ENCODE measurements around the gene PSMA2. TPM values are rescaled to one million over a fixed set of nuclear protein-coding genes. Genes with fewer than 3 reads are reported as not detected.

The PSMA2 gene
- total RNA-seq, 1 experiment from 2014 or later = 159 TPM

DNA sequence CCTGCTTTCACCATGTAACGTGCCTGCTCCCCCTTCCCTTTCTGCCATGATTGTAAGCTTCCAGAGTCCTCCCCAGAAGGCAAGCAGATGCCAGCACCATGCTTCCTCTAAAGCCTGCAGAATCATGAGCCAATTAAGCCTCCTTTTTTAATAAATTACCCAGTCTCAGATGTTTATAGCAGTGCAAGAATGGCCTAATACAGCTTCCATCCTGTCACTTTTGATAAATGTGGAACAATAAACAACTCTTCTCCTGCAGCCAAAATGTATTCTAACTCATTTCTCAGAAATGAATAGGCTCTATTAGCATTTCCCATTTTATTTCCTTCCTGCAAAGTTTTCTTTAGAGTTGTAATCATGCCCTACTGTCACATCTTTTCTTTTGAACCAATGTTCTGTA, 63.5 kb downstream of the PSMA2 start:
- ChIA-PET CTCF (no interaction called here), POLR2A (no interaction called here)
- Histone ChIP-seq H3K27me3 (replicated peaks; ENCODE audit: control insufficient read depth, insufficient read depth, low read length) (no peaks in the 10 kb centered on the region), H3K4me3 (ENCODE audit: low read depth, low read length) (no peak overlapping the region), H3K4me1 (no peaks in the 10 kb centered on the region), H3K36me3 (ENCODE audit: control insufficient read depth, insufficient read depth, low read length) (no peaks in the 10 kb centered on the region), H3K9me3 (no peaks in the 10 kb centered on the region)
- TF ChIP-seq, protein P1, sequence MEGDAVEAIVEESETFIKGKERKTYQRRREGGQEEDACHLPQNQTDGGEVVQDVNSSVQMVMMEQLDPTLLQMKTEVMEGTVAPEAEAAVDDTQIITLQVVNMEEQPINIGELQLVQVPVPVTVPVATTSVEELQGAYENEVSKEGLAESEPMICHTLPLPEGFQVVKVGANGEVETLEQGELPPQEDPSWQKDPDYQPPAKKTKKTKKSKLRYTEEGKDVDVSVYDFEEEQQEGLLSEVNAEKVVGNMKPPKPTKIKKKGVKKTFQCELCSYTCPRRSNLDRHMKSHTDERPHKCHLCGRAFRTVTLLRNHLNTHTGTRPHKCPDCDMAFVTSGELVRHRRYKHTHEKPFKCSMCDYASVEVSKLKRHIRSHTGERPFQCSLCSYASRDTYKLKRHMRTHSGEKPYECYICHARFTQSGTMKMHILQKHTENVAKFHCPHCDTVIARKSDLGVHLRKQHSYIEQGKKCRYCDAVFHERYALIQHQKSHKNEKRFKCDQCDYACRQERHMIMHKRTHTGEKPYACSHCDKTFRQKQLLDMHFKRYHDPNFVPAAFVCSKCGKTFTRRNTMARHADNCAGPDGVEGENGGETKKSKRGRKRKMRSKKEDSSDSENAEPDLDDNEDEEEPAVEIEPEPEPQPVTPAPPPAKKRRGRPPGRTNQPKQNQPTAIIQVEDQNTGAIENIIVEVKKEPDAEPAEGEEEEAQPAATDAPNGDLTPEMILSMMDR (IDR thresholded peaks at IDR 0.05; ENCODE audit: insufficient read depth in 1 of 2, low read depth in 1 of 2, low read length in 1 of 2, severe bottlenecking in 1 of 2, unreplicated experiment in 1 of 2) = no peak
- no TSS peak for BruUV-seq (replicated peaks)
- no peak overlapping the region for H3K27ac Mint-ChIP-seq (ENCODE audit: unreplicated experiment)
- H3K36me3 Mint-ChIP-seq (ENCODE audit: insufficient read depth, unreplicated experiment) = no peaks in the 10 kb centered on the region
- no peak overlapping the region for H3K4me3 Mint-ChIP-seq (ENCODE audit: unreplicated experiment)
- DNase-seq = no peak
- peaks cover 5% of the 10 kb centered on the region for H3K27me3 Mint-ChIP-seq (ENCODE audit: insufficient read depth, unreplicated experiment)
- peaks cover 10% of the 10 kb centered on the region for H3K9me3 Mint-ChIP-seq (ENCODE audit: unreplicated experiment)
- H3K4me1 Mint-ChIP-seq (ENCODE audit: low read depth, unreplicated experiment) = no peaks in the 10 kb centered on the region
- intact Hi-C loops (cut with micrococcal nuclease; ENCODE audit: unreplicated experiment) = no loop called here

Other genes with a start within 250 kb of the PSMA2 start
- gene C7orf25, start 20.1 kb downstream of the PSMA2 start, total RNA-seq (2022) = 2.7 and 3.2 TPM in 2 replicates
- gene MRPL32, start 202 bp upstream of the PSMA2 start, total RNA-seq (2022) = 61.6 and 63.6 TPM in 2 replicates
- 1.7 and 1.8 TPM in 2 replicates for gene HECW1, start 180.5 kb upstream of the PSMA2 start, total RNA-seq (2022)

All from Caco-2 (cell line).